CD4-positive, alpha-beta T cell treated with Interleukin-15 for 1 hour (primary cell): Measurements from ENCODE around the gene LRP6.
"Not testable (repeated sequence)": the region's sequence is repeated elsewhere in the genome, so short reads cannot be mapped to it uniquely, and the experiment has no call there.

Source experiments
- DNase-seq: peaks from one replicate; pipeline ENCODE4 v3.0.0-alpha.2; 2020

The LRP6 gene

DNA sequence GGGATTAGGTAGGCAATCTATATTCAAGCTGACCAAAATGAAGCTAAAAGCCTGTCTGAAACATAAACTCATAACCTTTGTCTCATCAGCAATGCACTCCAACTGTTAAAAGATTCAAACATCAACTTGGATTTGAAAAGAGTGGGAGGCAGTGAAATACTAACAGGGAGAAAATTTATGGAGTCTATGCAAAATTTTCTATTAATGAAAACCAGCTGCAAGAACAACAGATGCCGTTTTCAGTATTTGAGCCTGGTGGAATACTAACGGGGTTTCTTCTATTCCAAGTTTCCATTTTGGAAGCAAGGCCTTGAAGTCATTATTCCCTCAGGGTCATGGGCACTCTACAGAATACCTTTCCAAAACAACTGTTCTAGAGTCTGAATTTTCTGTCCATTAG is 88.3 kb downstream of the LRP6 start:
- no peak for DNase-seq

DNA sequence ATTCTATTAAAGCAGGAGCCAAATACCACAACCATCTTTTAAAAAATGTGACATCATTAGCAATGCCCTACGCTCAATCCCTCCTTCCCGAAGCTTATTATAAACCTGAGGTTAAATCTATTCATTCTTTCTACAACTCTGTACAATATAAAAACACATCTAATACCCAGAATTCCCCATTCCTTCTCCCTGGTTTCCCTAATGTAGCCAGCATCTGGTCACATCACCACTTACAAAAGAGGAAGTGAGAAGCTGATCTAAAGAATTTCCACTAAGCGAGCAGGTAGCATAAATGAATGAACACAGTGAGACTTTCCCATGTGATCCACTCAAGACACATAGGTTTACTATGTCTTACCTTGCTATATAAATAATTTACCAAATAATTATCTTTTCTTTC is 90.4 kb downstream of the LRP6 start:
- DNase-seq, result no peak

DNA sequence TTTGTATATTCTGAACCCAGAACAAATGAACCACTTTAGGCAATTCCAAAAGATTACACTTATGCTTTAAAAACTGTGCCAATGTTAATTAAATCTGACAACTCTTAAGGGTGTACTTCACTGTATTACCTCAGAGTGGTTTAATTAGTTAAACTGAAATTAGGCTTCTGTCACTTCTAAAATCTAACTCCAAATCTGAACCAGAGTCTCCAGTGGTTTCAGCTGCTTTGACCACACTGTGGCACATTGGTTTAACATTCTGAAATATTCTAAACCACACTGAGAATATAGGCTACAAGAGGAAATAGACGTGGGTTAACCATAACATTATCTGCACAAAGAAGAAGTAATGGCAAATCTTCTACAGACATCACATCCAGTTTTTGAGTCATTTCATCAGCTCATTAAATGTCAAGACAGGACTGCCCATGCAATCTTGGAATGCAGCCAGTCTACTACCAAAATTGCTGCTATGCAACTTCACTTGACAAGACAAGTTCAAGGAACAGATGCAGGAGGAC is 94.8 kb downstream of the LRP6 start:
- no peak for DNase-seq

DNA sequence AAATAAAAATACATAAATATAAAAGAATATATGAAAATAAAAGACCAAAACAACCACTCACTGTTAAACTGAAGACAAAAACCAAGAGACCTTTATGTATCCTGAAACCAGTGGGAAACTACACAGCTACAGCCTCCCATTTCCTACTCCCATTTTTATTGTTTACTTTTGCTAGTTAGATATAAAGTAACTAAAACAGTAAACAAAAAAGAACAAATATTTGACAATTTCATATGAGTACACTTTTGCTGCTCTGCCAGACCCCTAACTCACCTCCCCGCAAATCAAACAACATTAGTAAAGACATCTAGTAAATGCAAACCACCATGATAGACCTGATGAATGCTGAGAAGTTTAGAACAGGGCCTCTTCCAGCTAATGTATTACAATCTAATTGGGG is 99.0 kb downstream of the LRP6 start:
- no peak for DNase-seq

DNA sequence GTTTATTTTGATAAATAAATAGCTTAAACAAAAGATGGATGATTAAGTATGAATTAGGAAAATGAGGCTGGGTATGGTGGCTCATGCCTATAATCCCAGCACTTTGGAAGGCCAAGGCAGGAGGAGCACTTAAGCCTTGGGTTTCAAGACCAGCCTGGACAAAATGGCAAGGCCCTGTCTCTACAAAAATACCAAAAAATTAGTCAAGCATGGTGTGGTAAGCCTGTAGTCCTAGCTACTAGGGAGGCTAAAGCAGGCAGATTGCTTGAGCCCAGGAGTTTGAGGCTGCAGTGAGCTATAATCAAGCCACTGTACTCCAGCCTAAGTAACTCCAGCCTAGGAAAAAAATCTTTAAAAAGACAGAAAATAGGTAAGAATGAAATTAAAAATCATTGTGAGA is 100.1 kb downstream of the LRP6 start:
- no peak for DNase-seq

DNA sequence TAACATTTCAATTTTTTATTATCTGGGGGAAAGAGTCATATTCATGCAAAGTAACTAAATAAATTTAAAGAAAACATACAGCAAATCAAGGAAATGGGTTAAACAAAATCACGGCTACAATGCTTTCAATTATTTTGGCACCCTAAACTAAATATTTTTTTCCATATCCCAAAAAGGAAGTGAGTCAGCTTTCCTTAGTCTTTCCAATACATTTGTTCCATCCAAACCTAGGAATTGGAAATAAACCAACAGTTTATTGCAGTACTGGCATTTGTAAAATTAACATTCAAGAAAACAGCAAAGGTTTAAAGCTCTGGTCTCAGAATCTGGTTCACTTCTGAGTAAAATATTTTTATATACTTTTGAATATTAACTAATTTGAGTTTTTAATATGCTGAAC is 106.9 kb downstream of the LRP6 start:
- no peak for DNase-seq

DNA sequence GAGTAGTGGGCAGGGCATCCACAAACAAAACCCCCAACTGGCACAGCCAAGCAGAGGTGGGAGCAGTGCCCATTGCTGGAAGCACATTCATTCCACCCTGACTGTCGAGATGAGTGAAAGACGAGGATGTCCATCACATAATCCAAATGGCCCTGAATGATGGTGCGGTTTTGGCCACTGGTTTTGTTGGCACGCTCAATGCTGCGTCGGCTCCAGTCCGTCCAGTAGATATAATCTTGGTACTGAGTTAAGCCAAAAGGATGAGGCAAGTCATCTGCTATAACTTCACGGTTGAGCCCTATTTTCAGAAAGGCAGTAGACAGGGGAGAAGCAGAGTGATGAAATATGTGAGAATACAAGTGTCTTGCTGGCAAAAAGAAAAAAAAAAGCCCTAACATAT is 108.0 kb downstream of the LRP6 start:
- no peak for DNase-seq

DNA sequence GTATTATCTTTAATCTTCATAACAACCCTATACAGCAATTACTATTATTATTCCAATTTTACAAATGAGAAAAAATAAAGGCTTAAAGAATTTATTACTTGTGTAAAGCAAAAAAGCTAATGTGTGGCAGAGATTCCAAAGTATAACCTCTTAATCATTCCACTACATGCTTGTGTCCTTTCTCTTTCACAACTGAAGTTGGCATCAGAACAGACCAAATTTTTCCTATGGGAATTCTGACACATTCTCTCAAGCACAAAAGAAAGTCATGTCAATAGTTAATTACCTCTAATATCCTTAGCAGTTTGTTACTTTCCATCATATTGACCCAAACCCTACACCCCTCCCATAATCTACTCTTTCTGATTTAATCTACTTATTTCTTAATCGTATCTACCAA is 109.4 kb downstream of the LRP6 start:
- no peak for DNase-seq

DNA sequence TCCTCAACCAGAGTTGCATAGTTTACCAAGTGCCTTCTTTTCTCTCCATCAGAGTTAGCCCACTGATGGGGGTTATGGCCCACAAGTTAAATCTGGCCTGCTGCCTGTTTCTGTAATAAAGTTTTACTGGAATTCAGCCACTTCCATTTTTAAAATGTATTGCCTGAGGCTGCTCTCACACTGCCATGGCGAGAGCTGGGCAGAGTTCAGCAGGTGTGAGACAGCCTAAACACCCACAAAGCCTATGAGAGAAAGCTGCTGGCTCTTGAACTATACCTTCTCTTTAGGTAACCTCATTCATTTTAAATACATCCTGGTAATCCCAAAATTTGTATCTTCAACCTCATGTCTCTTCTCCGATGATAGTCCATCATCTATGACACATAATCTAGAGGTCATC is 110.0 kb downstream of the LRP6 start:
- DNase-seq, result no peak

DNA sequence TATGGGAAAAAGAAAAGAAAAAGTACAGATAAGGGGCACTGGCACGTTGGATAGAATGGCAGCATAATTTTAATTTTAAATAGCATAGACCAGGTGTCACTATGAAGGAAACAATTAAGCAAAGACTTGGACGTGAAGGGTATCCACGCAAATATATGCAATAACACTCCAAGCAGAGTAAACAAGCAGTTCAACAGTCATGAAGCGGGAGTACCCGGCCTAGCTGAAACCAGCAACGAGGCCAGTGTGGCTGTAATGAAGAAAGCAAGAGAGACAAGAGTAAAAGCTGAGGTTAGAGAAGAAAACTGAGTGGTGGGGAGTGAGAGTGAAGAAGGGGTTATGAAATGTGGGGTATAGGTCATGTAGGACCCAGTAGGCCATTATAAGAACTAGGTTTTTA is 110.7 kb downstream of the LRP6 start:
- DNase-seq, result no peak

DNA sequence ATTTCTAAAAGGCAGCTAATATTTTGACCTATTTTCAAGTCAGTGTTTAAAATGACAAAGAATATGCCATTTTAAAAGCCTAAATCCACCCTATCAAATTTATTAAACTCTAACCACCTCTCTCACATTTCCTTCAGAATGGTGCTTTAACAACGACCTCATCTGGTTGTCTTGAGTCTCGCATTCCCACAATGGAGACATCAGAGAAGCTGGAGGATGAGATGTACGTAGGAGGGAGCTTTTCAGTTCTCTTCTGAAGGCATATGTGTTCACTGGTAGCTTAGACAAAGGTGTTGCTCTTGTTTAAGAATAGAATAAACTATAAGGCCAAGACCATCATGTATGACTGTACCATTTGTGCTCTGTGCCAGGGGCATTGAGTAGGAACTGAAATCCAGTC is 113.2 kb downstream of the LRP6 start:
- DNase-seq, result no peak

DNA sequence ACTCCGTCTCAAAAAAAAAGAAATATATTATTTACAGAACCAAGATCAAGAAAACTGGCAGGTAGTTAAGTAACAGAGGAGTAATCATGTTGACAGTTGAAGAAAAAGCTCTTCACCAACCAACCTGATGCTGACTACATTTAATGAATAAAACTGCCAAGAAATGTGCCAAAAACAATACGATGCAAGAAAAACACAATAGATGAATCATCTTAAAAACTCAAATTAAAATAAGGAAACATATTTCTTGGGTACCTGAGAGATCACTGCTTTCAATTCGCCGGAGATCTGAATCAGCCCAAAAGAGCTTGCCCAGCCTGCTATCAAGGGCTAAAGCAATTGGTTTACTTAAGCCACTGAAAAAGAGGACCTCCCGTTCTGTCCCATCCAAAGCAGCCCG is 119.7 kb downstream of the LRP6 start:
- no peak for DNase-seq

DNA sequence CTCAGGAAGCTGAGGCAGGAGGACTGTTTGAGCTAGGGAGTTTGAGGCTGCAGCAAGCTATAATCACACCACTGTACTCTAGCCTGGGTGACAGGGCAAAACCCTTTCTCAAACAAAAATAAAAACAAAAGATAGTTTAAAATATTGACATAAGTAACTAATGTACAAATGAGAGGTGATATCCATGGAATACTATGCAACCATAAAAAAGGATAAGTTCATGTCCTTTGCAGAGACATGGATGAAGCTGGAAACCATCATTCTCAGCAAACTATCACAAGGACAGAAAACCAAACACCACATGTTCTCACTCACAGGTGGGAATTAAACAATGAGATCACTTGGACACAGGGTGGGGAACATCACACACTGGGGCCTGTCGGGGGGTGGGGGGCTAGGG is 122.3 kb downstream of the LRP6 start:
- DNase-seq, result not testable (repeated sequence)

DNA sequence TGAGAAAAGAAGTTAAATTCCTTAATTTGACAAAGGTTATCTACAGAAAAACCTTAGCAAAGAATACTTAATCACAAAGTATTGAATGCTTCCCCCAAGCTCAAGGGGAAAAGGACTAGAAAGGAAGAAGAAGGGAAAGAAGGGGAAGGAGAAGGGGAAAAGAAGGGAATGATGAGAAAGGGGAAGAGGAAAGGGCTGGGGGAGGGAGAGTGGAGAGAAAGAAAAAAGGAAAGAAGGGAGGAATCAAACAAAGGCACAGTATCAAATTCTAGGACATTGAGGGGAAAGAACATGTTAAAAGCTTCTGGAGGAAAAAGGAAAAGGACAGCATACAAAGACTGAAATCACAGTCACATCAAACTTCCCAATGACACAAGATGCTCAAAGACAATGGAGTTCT is 125.8 kb downstream of the LRP6 start:
- DNase-seq, result no peak

DNA sequence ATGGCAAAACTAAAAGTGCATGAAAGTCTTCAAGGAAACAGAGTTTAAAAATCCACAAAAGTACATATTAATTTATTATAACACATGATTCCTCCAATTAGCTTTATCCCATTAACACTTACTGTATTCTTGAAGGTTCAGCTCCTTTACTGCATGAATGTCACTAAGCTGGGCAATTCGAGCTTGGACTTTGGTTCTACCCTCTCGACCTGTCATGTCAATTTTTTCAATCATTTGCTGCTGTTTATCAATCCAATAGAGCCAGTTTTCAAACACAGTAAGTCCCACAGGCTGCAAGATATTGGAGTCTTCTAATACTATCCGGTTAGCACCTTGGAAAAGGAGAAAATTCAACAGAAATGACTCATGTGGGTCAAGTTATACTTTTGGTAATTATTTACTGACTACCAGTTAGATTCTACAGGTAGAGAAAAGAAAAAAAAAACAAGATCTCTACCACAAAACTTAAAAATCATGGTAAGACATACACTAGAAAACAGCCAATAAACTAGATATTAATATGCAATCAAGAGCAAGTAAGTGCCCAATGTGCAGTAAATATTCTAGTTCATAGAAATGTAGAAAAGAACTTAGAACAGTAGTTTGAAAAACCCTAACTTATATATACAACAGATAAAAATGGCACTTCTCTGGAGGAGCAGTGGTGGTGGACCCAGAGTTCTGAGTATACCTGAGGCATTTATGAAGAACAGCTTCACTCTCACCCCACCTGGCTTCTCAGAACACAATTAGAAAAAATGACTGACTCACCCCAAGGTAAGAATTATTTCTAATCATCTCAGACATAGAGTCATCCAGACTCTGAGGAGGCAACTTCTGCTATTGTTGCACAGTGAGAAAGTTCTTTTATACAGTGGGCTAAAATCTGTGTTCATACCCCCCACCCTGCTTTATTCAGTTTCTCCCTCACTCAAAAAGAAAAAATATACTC is 128.4 kb downstream of the LRP6 start:
- no peak for DNase-seq

DNA sequence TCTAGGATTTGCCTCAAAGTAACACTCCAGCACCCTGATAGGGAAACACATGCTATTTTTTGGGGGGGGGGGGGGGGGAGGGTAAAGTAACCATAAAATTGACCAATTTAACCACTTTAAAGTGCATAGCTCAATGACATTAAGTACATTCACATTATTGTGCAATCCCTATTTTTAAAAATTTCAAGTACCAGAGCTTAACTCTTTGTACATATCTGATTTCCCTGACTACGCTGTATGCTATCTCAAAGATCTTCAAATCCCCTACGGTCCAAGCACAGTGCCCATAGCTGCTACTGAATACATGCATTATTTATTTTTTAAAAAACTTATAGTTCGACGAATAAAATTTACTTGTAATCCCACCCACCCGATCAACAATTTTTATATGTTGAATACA is 133.1 kb downstream of the LRP6 start:
- no peak for DNase-seq

DNA sequence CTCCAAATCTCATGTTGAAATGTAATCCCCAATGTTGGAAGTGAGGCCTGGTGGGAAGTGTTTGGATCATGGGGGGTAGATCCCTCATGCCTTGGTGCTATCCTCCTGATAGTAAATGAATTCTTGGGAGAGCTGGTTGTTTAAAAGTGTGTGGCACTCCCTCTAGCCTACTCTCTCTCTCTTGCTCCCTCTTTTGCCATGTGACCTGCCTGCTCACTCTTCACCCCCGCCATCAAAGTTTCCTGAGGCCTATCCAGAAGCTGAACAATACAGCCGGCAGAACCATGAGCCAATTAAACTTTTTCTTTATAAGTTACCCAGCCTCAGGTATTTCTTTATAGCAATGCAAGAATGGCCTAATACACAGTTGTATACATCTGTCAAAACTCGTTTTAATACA is 133.6 kb downstream of the LRP6 start:
- DNase-seq, result no peak

DNA sequence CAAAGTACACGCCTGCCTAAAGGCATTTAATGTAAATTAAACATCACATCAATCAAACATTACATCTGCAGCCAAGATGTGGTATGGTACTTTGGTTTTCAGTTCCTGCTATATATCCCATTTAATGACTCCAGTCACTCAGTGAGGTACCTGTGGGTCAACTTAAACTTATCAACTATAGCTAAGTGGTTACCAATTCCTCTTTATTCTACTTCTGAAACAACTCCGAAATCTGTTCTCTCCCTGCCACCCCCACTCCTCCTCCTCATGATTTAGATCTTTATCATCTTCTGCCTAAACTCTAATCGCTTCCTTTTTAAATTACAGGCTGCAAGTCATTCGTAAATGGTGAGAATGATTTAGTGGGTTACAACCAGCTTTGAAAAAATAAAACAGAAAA is 138.2 kb downstream of the LRP6 start:
- no peak for DNase-seq

DNA sequence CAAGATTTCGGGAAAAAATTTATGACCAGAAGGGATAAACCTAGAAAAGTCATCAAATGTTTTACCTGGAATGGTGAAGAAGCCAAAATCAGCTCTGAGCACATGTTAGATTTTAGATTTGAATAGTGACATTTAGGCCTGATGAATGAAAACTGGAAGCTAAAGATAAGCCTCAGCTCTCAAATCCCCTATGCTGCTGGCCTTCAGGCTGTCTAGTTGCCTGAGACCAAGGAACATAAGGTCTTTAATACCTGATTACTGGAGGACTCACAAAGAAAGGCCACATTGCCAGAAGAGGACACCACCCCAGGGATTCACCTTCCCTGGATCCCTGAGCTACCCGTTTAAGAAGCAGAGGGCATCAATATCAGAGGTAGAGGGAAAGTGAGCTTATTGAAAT is 139.5 kb downstream of the LRP6 start:
- no peak for DNase-seq

DNA sequence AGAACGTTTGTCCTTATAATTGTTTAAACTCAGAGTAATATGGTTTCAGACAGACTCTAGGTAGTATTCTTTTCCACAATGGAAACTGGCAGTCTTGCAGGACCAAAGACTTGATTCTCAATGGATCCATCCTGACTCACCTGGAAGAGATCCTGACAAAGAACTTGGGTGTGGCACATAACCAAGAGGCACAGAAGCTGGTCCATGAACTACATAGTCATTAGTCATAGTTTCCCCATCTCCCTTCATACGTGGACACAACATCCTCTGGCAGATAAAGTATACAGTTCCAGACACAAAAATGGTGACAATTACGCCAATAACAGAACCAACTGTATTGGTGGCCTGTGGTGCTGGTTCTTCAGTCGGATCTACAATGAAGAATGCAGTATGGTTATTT is 140.3 kb downstream of the LRP6 start:
- DNase-seq, result no peak

DNA sequence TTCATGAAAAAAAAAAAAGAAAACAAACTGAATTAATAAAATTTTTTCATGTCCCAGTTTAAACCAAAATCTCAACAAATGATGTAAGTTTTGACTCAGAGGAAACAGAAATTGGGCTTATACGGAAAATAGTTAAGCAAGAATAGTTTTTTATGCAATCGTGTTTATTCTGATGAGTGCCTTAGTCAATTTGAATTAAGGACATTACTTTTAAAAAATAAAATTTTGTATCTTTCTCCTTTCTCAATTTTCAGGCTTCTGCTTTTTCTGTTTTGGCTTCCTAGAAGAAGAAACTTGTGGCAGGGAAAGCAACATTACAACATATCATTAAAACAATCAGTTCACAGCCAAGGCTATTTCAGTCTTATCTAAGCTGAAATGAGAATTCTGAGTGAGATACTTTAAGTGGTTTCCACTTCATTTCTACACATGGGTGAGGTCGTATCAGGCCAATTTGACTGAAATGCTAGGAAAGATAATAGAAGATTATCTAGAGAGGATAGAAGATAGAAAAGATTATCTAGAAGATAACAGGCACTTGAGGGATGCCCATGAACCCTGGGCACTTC is 143.7 kb downstream of the LRP6 start:
- DNase-seq, result no peak

DNA sequence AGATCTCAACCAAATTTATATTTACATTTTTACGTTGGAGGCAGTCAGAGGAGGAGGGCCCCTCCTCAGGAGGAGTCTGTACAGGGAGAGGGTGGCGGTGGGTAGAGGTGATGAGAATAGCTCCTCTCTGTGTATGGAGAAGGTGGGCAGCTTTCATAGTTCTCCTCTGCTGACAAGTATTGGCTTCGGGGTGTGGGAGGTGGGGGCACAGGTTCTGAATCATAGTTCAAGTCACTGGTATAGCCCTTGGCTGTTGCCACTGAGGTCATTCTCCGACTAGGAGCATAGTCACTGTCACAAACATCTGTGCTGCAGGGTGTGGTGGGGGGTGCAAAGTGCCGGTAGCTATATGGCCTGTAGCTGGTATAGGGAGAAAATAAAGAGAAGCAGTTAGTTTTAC is 145.8 kb downstream of the LRP6 start:
- DNase-seq, result no peak

DNA sequence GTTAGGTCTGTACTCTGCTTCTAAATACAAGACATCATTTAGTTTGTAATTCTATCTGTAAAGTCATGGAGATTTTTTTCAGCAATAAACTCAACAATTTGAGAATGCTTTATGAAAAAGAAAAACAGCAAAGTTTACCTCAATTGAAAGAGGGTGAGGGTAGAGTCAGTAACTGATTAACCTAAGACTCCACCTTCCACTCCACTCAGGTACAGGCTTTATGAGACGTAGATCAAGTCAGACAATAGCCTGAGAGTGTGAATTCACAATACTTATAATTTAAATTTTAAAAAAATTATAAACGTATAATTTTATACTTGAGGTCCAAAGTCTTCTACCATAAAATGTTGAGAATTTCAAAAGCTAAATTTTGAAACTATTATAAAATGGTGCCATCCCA is 150.2 kb downstream of the LRP6 start:
- DNase-seq, result no peak

DNA sequence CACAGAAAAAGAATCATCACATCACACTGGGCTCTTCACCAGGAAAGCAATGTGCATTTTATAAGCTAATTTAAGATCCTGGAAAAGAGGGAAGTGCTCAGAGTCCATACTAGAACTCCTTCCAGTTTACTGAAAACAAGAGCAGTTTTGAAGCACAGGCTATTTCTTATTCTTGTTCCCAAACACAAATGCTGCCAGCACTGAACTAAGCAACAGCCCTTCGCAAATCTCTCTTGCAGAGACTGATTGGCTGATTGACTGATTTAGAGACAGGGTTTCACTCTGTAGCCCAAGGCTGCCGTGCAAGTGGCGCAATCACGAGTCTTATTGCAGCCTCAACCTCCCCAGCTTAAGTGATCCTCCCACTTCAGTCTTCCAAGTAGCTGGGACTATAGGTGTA is 151.3 kb downstream of the LRP6 start:
- no peak for DNase-seq
